Heart left ventricle (tissue), 16 donors: ENCODE results near the gene GJA4. TPM values are rescaled to one million over a fixed set of nuclear protein-coding genes. Genes with fewer than 3 reads are reported as not detected.

Experiments
- ATAC-seq, 4 donors: fragments of 200-7000 bp; cut with Tn5 transposase; one replicate each; pipeline ENCODE4 v1.9.1; 2020 to 2022; ENCODE audit warnings: moderate library complexity in 4 of 4, mild to moderate bottlenecking in 3 of 4, moderate number of reproducible peaks in 1 of 4
- DNase-seq, 5 donors: peaks; one replicate each; pipeline ENCODE4 v3.0.0-alpha.2; 2020
- H3K27ac ChIP-seq, 12 donors: fragments of 200-600 bp; sonication (generic) in 4 of 12; one replicate each; pipeline versions ENCODE4 v1.5.0 to v1.8.0; 2016 to 2022; ENCODE audit warnings: mild to moderate bottlenecking in 2 of 12
- H3K27me3 ChIP-seq, 9 donors: fragments of 200-600 bp; sonication (generic) in 2 of 9; one replicate each; pipeline versions ENCODE4 v1.5.1 to v1.8.0; 2016 to 2022; ENCODE audit warnings: mild to moderate bottlenecking in 3 of 9
- H3K36me3 ChIP-seq, 9 donors: fragments of 200-600 bp; sonication (generic) in 2 of 9; one replicate each; pipeline versions ENCODE4 v1.5.0 to v1.8.0; 2018 to 2022; ENCODE audit warnings: mild to moderate bottlenecking in 2 of 9
- H3K4me1 ChIP-seq, 12 donors: fragments of 200-600 bp; sonication (generic) in 4 of 12; one replicate each; pipeline versions ENCODE4 v1.5.0 to v1.8.0; 2016 to 2022; ENCODE audit warnings: mild to moderate bottlenecking in 3 of 12
- H3K4me3 ChIP-seq, 12 donors: fragments of 200-600 bp; sonication (generic) in 4 of 12; one replicate each; pipeline versions ENCODE4 v1.5.0 to v1.8.0; 2017 to 2022; ENCODE audit warnings: mild to moderate bottlenecking in 9 of 12, moderate library complexity in 4 of 12
- H3K9me3 ChIP-seq, 12 donors: fragments of 200-600 bp; sonication (generic) in 4 of 12; one replicate each; pipeline versions ENCODE4 v1.5.0 to v1.8.0; 2016 to 2022; ENCODE audit warnings: mild to moderate bottlenecking in 1 of 12
- POLR2A ChIP-seq, 2 donors: fragments of 450-650 bp; IDR thresholded peaks; one replicate each; pipeline ENCODE4 v1.6.1; 2017; ENCODE audit warnings: antibody characterized with exemption in 2 of 2, mild to moderate bottlenecking in 2 of 2, moderate library complexity in 2 of 2
- WGBS, 4 donors: extraction: QIAGEN DNeasy Blood & Tissue Kit in 2 of 4; methylation state at CpG; one replicate each; pipeline versions ENCODE4 v1.1.5 to v1.1.7; 2013 to 2018; 5-methylcytosine and 5-hydroxymethylcytosine counted together
- intact Hi-C, 10 donors: fragments of 100-400 bp; cut with DNase I; formaldehyde crosslinking; loops; one replicate each; pipeline versions ENCODE4 v1.11.1 to v1.14.2; 2022
- polyA plus RNA-seq, 2 donors: library from polyadenylated mRNA; stranded (reverse); fragments of 200-250 nt; gene quantifications; one replicate each; pipeline ENCODE4 v1.2.3, GENCODE V29; 2013
- total RNA-seq, 9 donors: library from RNA; depleted of rRNA in 2 of 9; stranded (reverse); fragments of >200 nt in 2 of 9; fragmentation: NEBNext Ultra II Directional in 3 of 9; extraction: Animal tissue kit (Norgen Biotek cat#: 25700) in 3 of 9; gene quantifications; one replicate each; pipeline versions ENCODE4 v1.1.0 to v1.2.4, GENCODE V29; 2016 to 2023
- TF ChIP-seq, protein P1 (sequence below), 12 donors: fragments of 200-600 bp; sonication (generic) in 4 of 12; IDR thresholded peaks; one replicate each; pipeline versions ENCODE4 v1.5.0 to v1.8.0; 2018 to 2022; ENCODE audit warnings: antibody characterized with exemption in 12 of 12, mild to moderate bottlenecking in 5 of 12
- donor health status: ischemic (EF 13 %, LVEDD 7.1; RV severe dilation, severe dysfunction).
- donor health status: healthy with polysubstance abuse.
- donor health status: DM: no; HTN: yes; CAD: no.
- donor health status: DM: no; HTN: no; CAD: no.
- donor health status: ischemic (EF 25% LVEDD 6.9; RV normal size, moderate dysfunction).
- donor health status: ischemic (EF 25% LVEDD 5.7; RV mildly dilated, moderate dysfunction).
- donor health status: healthy.
- donor health status: DM: yes; HTN: yes; CAD: no.
- donor health status: ischemic (EF 35%, LVEDD 5.7; RV mildly dilated, moderate dysfunction).
- donor health status: nonischemic (EF 11% LVEDD 7.7; RV severe dilation, severe dysfunction).
- donor health status: DM: yes; HTN: yes; CAD: no.
- donor health status: PGD.
- donor health status: ischemic (EF 29% LVEDD 5.4; RV normal size, mild dysfunction).
- donor health status: nonischemic (EF 23%, LVEDD 6.1; RV moderate dilation, normal function).

Gene GJA4
- total and polyA plus RNA-seq, 11 donors: 14.2 to 78.0 (median 23.0) TPM

GRCh38 chr1:34757386-34757785 lies 35.4 kb upstream of the GJA4 start:
- Histone ChIP-seq H3K27me3 (peaks cover 0 to 13% (median 0%) of the 10 kb centered on the region in 9 donors), H3K4me1 (no peaks in the 10 kb centered on the region), H3K27ac (no peak overlapping the region), H3K4me3 (no peak overlapping the region), H3K9me3 (no peaks in the 10 kb centered on the region), H3K36me3 (no peaks in the 10 kb centered on the region)
- no peak for DNase-seq
- WGBS, 4 donors: 82 to 86% (median 84%) methylated on average over 21 of the region's 21 CpGs
- intact Hi-C loops: no loop called here
- no peak for ATAC-seq
- TF ChIP-seq, protein P1, sequence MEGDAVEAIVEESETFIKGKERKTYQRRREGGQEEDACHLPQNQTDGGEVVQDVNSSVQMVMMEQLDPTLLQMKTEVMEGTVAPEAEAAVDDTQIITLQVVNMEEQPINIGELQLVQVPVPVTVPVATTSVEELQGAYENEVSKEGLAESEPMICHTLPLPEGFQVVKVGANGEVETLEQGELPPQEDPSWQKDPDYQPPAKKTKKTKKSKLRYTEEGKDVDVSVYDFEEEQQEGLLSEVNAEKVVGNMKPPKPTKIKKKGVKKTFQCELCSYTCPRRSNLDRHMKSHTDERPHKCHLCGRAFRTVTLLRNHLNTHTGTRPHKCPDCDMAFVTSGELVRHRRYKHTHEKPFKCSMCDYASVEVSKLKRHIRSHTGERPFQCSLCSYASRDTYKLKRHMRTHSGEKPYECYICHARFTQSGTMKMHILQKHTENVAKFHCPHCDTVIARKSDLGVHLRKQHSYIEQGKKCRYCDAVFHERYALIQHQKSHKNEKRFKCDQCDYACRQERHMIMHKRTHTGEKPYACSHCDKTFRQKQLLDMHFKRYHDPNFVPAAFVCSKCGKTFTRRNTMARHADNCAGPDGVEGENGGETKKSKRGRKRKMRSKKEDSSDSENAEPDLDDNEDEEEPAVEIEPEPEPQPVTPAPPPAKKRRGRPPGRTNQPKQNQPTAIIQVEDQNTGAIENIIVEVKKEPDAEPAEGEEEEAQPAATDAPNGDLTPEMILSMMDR (IDR thresholded peaks at IDR 0.05): no peak
- TF ChIP-seq POLR2A (IDR thresholded peaks at IDR 0.05): no peak

GRCh38 chr1:34758751-34759150 lies 34.0 kb upstream of the GJA4 start:
- Histone ChIP-seq H3K27ac (no peak overlapping the region), H3K36me3 (no peaks in the 10 kb centered on the region), H3K4me1 (no peaks in the 10 kb centered on the region), H3K4me3 (no peak overlapping the region), H3K9me3 (no peaks in the 10 kb centered on the region), H3K27me3 (peaks cover 0 to 13% (median 0%) of the 10 kb centered on the region in 9 donors)
- ATAC-seq (no peak), DNase-seq (no peak)
- 69 to 76% (median 72%) methylated on average over 4 of the region's 4 CpGs for WGBS, 4 donors
- intact Hi-C loops: no loop called here
- TF ChIP-seq, protein P1 (IDR thresholded peaks at IDR 0.05): no peak

DNA sequence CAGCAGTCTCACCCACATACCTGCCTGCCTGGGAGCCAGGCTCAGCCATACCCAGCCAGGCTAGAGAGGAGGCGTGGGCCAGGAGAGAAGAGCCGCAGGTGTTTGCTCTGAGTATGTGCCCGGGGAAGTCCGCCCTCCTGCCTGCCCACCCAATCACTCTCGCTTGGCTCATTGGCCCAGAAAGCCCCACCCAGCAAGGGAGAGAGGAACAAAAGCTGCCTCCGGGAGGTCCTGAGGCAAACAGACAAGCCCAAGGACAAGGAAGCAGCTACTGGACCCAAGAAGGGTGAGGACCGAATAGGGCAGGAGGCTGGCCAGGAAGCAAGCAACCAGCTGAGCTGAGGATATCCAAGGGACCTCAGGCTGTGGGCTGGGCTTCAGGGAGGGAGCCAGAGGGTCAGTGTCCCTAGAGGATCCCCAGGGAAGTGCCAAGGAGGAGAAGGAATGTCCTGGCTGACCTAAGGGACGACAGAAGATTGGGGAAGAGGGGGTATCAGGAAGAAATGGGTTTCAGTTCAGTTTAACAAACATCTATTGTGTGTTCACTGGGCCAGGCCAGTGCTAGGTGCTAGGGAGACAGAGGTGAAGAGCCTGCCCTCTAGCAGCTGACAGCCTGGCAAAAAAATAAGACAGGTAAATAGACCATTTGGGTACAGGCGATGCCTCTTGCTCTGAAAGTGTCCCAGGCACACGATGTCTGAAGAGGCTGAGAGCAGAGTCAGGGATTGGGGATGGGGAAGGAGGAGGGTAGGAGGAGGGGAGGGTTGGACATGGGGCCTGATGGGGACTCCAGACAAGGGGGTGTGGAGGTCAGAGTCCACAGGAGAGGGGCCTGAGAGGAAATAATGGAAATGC lies 33.1 kb upstream of the GJA4 start, which contains the start of gene GJB4:
Gene GJB4, plus strand, starts transcription at position 238 of the 855 bp plus-strand sequence. CDS start 1,515 bp downstream, outside the sequence.
- 55 to 63% (median 59%) methylated on average over 10 of the region's 10 CpGs for WGBS, 4 donors
- TF ChIP-seq POLR2A (IDR thresholded peaks at IDR 0.05): no peak
- TF ChIP-seq, protein P1 (IDR thresholded peaks at IDR 0.05): no peak
- ATAC-seq (no peak), DNase-seq (no peak)
- H3K9me3 ChIP-seq: no peaks in the 10 kb centered on the region
- intact Hi-C loops: no loop called here
- H3K4me3 ChIP-seq: no peak within 1 kb of the TSS
- H3K27ac ChIP-seq: no peak within 1 kb of the TSS
- no peaks in the 10 kb centered on the region for H3K36me3 ChIP-seq
- H3K27me3 ChIP-seq: peaks cover 0 to 13% (median 0%) of the 10 kb centered on the region in 9 donors
- H3K4me1 ChIP-seq: no peaks in the 10 kb centered on the region

- TF ChIP-seq, protein P1 (IDR thresholded peaks at IDR 0.05): no peak
- no peak for TF ChIP-seq POLR2A (IDR thresholded peaks at IDR 0.05)
- Histone ChIP-seq H3K4me3 (no peak overlapping the region), H3K9me3 (no peaks in the 10 kb centered on the region), H3K27me3 (peaks cover 0 to 6% (median 0%) of the 10 kb centered on the region in 9 donors), H3K27ac (no peak overlapping the region), H3K4me1 (no peaks in the 10 kb centered on the region), H3K36me3 (no peaks in the 10 kb centered on the region)
- ATAC-seq (no peak), DNase-seq (no peak)
- 90 to 93% (median 91%) methylated on average over 33 of the region's 33 CpGs for WGBS, 4 donors
- intact Hi-C loops: no loop called here
These were observed 31.5 kb upstream of the GJA4 start for GRCh38 chr1:34761176-34761761.
